Hepatocyte (in vitro differentiated cells): Measurements from ENCODE around the gene PTPRN2. TPM values are rescaled to one million over a fixed set of nuclear protein-coding genes. Genes with fewer than 3 reads are reported as not detected.
"Not testable (repeated sequence)": the region's sequence is repeated elsewhere in the genome, so short reads cannot be mapped to it uniquely, and the experiment has no call there.

Experiments used
- DNase-seq: peaks from one replicate; pipeline ENCODE4 v3.0.0-alpha.2; 2016; ENCODE audit warnings: low spot score
- H2AFZ ChIP-seq: fragments of 200-600 bp; sonication (generic); 2 replicates; pipeline ENCODE4 v1.6.0; 2016; ENCODE audit warnings: antibody characterized with exemption, mild to moderate bottlenecking
- H3K27ac ChIP-seq: fragments of 200-600 bp; sonication (generic); 2 replicates; pipeline ENCODE4 v1.5.1; 2016; ENCODE audit warnings: mild to moderate bottlenecking
- H3K27me3 ChIP-seq: fragments of 200-600 bp; sonication (generic); 2 replicates; pipeline ENCODE4 v1.6.1; 2016
- H3K36me3 ChIP-seq: fragments of 200-600 bp; sonication (generic); replicated peaks from 2 replicates; pipeline ENCODE4 v1.5.1; 2016; ENCODE audit warnings: low read depth; ENCODE audit not compliant: insufficient read depth
- H3K4me1 ChIP-seq: fragments of 200-600 bp; sonication (generic); 2 replicates; pipeline ENCODE4 v1.5.1; 2016; ENCODE audit warnings: mild to moderate bottlenecking, moderate library complexity; ENCODE audit not compliant: insufficient read depth
- H3K4me2 ChIP-seq: fragments of 200-600 bp; sonication (generic); 2 replicates; pipeline ENCODE4 v1.6.0; 2016
- H3K4me3 ChIP-seq: fragments of 200-600 bp; sonication (generic); 2 replicates; pipeline ENCODE4 v1.5.1; 2016; ENCODE audit warnings: mild to moderate bottlenecking
- H3K79me2 ChIP-seq: fragments of 200-600 bp; sonication (generic); 2 replicates; pipeline ENCODE4 v1.6.0; 2017; ENCODE audit warnings: mild to moderate bottlenecking
- H3K9me2 ChIP-seq: fragments of 200-600 bp; sonication (generic); replicated peaks from 2 replicates; pipeline ENCODE4 v1.6.0; 2017; ENCODE audit warnings: mild to moderate bottlenecking; ENCODE audit not compliant: insufficient read depth
- H3K9me3 ChIP-seq: fragments of 200-600 bp; sonication (generic); 2 replicates; pipeline ENCODE4 v1.5.1; 2016; ENCODE audit warnings: low read depth, mild to moderate bottlenecking
- H4K20me1 ChIP-seq: fragments of 200-600 bp; sonication (generic); 2 replicates; pipeline ENCODE4 v1.6.0; 2016; ENCODE audit warnings: mild to moderate bottlenecking; ENCODE audit not compliant: insufficient read depth, poor library complexity, severe bottlenecking
- CTCF ChIP-seq: fragments of 200-600 bp; sonication (generic); IDR thresholded peaks from 2 replicates; pipeline ENCODE4 v1.5.1; 2016; ENCODE audit warnings: antibody characterized with exemption, mild to moderate bottlenecking; ENCODE audit not compliant: poor library complexity
- EZH2 ChIP-seq: fragments of 200-600 bp; sonication (generic); IDR thresholded peaks from 2 replicates; pipeline ENCODE4 v1.6.1; 2016; ENCODE audit warnings: antibody characterized with exemption, mild to moderate bottlenecking, borderline replicate concordance
- EZH2phosphoT487 ChIP-seq: fragments of 200-600 bp; sonication (generic); IDR thresholded peaks from one replicate; pipeline ENCODE4 v1.6.1; 2018; ENCODE audit warnings: antibody characterized with exemption, mild to moderate bottlenecking, low read depth, moderate library complexity; ENCODE audit not compliant: unreplicated experiment, severe bottlenecking
- WGBS: methylation state at CpG from one replicate; pipeline ENCODE4 v1.1.6; 2016; ENCODE audit warnings: low lambda C conversion rate; ENCODE audit errors: missing lambda C conversion rate; 5-methylcytosine and 5-hydroxymethylcytosine counted together
- polyA plus RNA-seq: library from polyadenylated mRNA; unstranded; fragments of >200 nt; fragmentation: Nextera tagmentation; extraction: Ambion mirVana; gene quantifications from 2 replicates; pipeline ENCODE4 v1.2.1, GENCODE V29; 2016
- total RNA-seq: library from RNA; depleted of rRNA; stranded (reverse); fragments of >200 nt; gene quantifications from 2 replicates; pipeline ENCODE4 v1.2.3, GENCODE V29; 2014

Gene PTPRN2
- total and polyA plus RNA-seq, 2 experiments from 2014 or later: 2.1 to 3.3 TPM

DNA sequence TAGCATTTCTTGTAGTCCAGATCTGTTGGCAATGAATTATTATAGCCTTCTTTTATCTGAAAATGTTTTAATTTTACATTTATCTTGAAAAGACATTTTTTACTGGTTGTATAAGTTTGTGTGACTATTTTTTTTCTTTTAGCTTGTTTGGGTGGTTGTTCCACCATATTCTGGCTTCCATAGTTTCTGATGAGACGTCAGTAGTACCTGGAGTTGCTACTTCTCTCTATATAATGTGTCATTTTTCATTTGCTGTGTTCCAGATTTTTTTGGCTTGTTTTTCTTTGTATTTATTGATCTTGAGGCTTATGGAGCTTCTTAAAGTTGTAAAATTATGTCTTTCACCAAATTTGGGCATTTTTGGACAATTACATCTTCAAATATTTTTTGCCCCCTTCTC, 1082.0 kb downstream of the PTPRN2 start:
- no peak overlapping the region for H3K4me3 ChIP-seq
- H3K36me3 ChIP-seq: no peaks in the 10 kb centered on the region
- no peak overlapping the region for H2AFZ ChIP-seq
- TF ChIP-seq EZH2phosphoT487 (no peak), CTCF (no peak), EZH2 (no peak)
- no peak overlapping the region for H3K4me2 ChIP-seq
- H3K9me3 ChIP-seq: no peaks in the 10 kb centered on the region
- no peak for DNase-seq
- no peak overlapping the region for H3K27ac ChIP-seq
- 77% methylated on average over 1 of the region's 1 CpG for WGBS
- no peaks in the 10 kb centered on the region for H4K20me1 ChIP-seq
- H3K4me1 ChIP-seq: no peaks in the 10 kb centered on the region
- H3K9me2 ChIP-seq: no peaks in the 10 kb centered on the region
- H3K27me3 ChIP-seq: peaks cover 4% of the 10 kb centered on the region
- no peaks in the 10 kb centered on the region for H3K79me2 ChIP-seq

DNA sequence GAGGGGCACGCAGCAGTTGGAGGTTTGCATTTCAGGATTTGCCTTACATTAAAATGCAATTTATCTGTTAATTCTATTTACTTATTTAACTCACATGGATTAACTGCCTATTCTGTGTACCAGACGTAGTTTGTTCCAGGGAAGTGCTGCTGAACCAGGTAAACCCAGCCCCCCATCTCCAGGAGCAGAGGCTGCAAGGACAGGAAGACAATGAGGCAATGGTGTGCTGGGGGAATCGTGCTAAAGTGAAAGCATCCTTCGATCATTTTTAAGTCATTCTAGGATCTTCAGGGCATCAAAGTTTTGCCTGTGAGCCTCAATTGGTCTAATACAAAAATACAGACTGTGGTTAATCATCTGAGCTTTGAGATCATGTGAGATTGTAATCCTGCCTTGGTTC, 1084.4 kb downstream of the PTPRN2 start:
- TF ChIP-seq EZH2 (no peak), EZH2phosphoT487 (no peak), CTCF (no peak)
- no peaks in the 10 kb centered on the region for H3K27me3 ChIP-seq
- no peaks in the 10 kb centered on the region for H3K9me3 ChIP-seq
- H3K4me2 ChIP-seq: no peak overlapping the region
- no peak for DNase-seq
- H3K27ac ChIP-seq: no peak overlapping the region
- no peaks in the 10 kb centered on the region for H3K4me1 ChIP-seq
- no peaks in the 10 kb centered on the region for H3K9me2 ChIP-seq
- H3K4me3 ChIP-seq: no peak overlapping the region
- H3K36me3 ChIP-seq: no peaks in the 10 kb centered on the region
- H4K20me1 ChIP-seq: no peaks in the 10 kb centered on the region
- 81% methylated on average over 4 of the region's 4 CpGs for WGBS
- H3K79me2 ChIP-seq: no peaks in the 10 kb centered on the region
- H2AFZ ChIP-seq: no peak overlapping the region

GRCh38 chr7:157502701-157503111, 1084.9 kb downstream of the PTPRN2 start:
- no peak for TF ChIP-seq EZH2phosphoT487
- TF ChIP-seq CTCF: no peak
- TF ChIP-seq EZH2: no peak
- Histone ChIP-seq H3K4me3 (no peak overlapping the region), H3K4me2 (no peak overlapping the region), H2AFZ (no peak overlapping the region), H3K79me2 (no peaks in the 10 kb centered on the region), H3K9me2 (no peaks in the 10 kb centered on the region), H3K27ac (no peak overlapping the region), H3K9me3 (no peaks in the 10 kb centered on the region), H3K36me3 (no peaks in the 10 kb centered on the region), H3K4me1 (no peaks in the 10 kb centered on the region), H3K27me3 (no peaks in the 10 kb centered on the region), H4K20me1 (no peaks in the 10 kb centered on the region)
- no peak for DNase-seq
- WGBS: 69% methylated on average over 12 of the region's 12 CpGs

GRCh38 chr7:157501581-157501980, 1086.0 kb downstream of the PTPRN2 start:
- Histone ChIP-seq H4K20me1 (no peaks in the 10 kb centered on the region), H3K4me1 (no peaks in the 10 kb centered on the region), H3K36me3 (no peaks in the 10 kb centered on the region), H3K9me3 (no peaks in the 10 kb centered on the region), H3K27me3 (no peaks in the 10 kb centered on the region), H2AFZ (no peak overlapping the region), H3K27ac (no peak overlapping the region), H3K4me3 (no peak overlapping the region), H3K4me2 (no peak overlapping the region), H3K79me2 (no peaks in the 10 kb centered on the region), H3K9me2 (no peaks in the 10 kb centered on the region)
- no peak for TF ChIP-seq EZH2
- no peak for TF ChIP-seq CTCF
- TF ChIP-seq EZH2phosphoT487: no peak
- 83% methylated on average over 22 of the region's 22 CpGs for WGBS
- no peak for DNase-seq

GRCh38 chr7:157500989-157501540, 1086.6 kb downstream of the PTPRN2 start:
- H4K20me1 ChIP-seq, H3K4me1 ChIP-seq, H3K79me2 ChIP-seq, H3K36me3 ChIP-seq, H3K9me3 ChIP-seq, H2AFZ ChIP-seq, H3K27me3 ChIP-seq, DNase-seq, H3K4me2 ChIP-seq, H3K27ac ChIP-seq, H3K9me2 ChIP-seq, H3K4me3 ChIP-seq: not testable (repeated sequence)
- WGBS: 92% methylated on average over 9 of the region's 45 CpGs
